ENCODE data around the gene IGFLR1. TPM values are rescaled to one million over a fixed set of nuclear protein-coding genes. Genes with fewer than 3 reads are reported as not detected.

IGFLR1 gene
- total and polyA plus RNA-seq, 2 of the 4 experiments (the other 2 are of a cell fraction), result 0.72 to 2.7 TPM

DNA sequence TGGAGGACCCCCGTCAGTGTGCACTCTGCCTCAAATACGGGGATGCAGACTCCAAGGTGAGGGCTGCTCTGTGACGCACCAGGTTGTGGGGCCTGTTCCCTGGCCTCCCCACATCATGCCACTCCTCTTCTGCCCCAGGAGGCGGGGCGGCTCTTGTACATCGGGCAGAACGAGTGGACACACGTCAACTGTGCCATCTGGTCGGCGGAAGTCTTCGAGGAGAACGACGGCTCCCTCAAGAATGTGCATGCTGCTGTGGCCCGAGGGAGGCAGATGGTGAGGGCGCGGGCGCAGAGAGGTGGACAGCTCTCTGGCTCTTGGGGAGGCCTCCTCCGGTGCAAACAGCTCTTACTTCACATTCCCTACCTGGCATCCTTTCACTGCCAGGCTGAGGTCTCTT lies 13.2 kb downstream of the IGFLR1 start:
- no peak overlapping the region for H3K4ac ChIP-seq (ENCODE audit: low read depth, low read length)
- H3K27me3 ChIP-seq (ENCODE audit: control insufficient read depth, insufficient read depth, low read length), result no peaks in the 10 kb centered on the region
- no peak overlapping the region for H2BK5ac ChIP-seq (ENCODE audit: low read depth, low read length, poor library complexity, severe bottlenecking)
- no peak overlapping the region for H2AFZ ChIP-seq (replicated peaks; ENCODE audit: low read length, poor library complexity)
- H3K9me3 ChIP-seq (ENCODE audit: control insufficient read depth, insufficient read depth, low read length), result no peaks in the 10 kb centered on the region
- WGBS, 2 experiments (ENCODE audit: extremely low coverage in 2 of 2, insufficient read length in 1 of 2), result no CpG with 5 or more reads among the region's 18 CpGs
- no TSS peak for BruUV-seq (replicated peaks)
- no peak overlapping the region for H3K4me2 ChIP-seq (ENCODE audit: low read depth, low read length)
- peaks cover 4 to 11% of the 10 kb centered on the region in 2 experiments for H3K79me1 ChIP-seq (ENCODE audit: low read depth in 1 of 2, low read length in 2 of 2)
- no peak overlapping the region for H4K91ac ChIP-seq (ENCODE audit: insufficient read depth, low read depth, low read length)
- peaks cover 14% of the 10 kb centered on the region for H4K20me1 ChIP-seq (ENCODE audit: insufficient read depth, low read length)
- H3K9me1 ChIP-seq (ENCODE audit: insufficient read depth, low read length), result no peaks in the 10 kb centered on the region
- H3K56ac ChIP-seq (ENCODE audit: extremely low read depth, insufficient read depth, low read length), result no peak overlapping the region
- POLR2A ChIA-PET (ENCODE audit: unreplicated experiment), result no interaction called here
- H2BK20ac ChIP-seq (ENCODE audit: low read depth, low read length), result no peak overlapping the region
- no peak overlapping the region for H3K4me3 ChIP-seq (ENCODE audit: insufficient read depth, low read depth, low read length)
- H4K8ac ChIP-seq (ENCODE audit: low read depth in 2 of 2, low read length in 2 of 2), result no peak overlapping the region
- H2BK15ac ChIP-seq (ENCODE audit: low read depth, low read length), result no peak overlapping the region
- TF ChIP-seq RFX5 (IDR thresholded peaks at IDR 0.05; ENCODE audit: low read depth, low read length) (no peak), POLR2A (IDR thresholded peaks at IDR 0.05; ENCODE audit: low read depth, low read length) (no peak), MXI1 (IDR thresholded peaks at IDR 0.05; ENCODE audit: borderline replicate concordance, low read depth, low read length) (no peak), CHD1 (IDR thresholded peaks at IDR 0.05; ENCODE audit: low read depth, low read length) (no peak)
- TF ChIP-seq, protein P1, sequence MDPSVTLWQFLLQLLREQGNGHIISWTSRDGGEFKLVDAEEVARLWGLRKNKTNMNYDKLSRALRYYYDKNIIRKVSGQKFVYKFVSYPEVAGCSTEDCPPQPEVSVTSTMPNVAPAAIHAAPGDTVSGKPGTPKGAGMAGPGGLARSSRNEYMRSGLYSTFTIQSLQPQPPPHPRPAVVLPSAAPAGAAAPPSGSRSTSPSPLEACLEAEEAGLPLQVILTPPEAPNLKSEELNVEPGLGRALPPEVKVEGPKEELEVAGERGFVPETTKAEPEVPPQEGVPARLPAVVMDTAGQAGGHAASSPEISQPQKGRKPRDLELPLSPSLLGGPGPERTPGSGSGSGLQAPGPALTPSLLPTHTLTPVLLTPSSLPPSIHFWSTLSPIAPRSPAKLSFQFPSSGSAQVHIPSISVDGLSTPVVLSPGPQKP (IDR thresholded peaks at IDR 0.05; ENCODE audit: borderline replicate concordance, low read depth, low read length), result no peak
- TF ChIP-seq, protein P2, sequence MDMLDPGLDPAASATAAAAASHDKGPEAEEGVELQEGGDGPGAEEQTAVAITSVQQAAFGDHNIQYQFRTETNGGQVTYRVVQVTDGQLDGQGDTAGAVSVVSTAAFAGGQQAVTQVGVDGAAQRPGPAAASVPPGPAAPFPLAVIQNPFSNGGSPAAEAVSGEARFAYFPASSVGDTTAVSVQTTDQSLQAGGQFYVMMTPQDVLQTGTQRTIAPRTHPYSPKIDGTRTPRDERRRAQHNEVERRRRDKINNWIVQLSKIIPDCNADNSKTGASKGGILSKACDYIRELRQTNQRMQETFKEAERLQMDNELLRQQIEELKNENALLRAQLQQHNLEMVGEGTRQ (IDR thresholded peaks at IDR 0.05; ENCODE audit: low read depth, low read length), result no peak
- no peak overlapping the region for H3K23ac ChIP-seq (ENCODE audit: low read depth, low read length)
- H3K9ac ChIP-seq (ENCODE audit: low read depth, low read length), result no peak overlapping the region
- in situ Hi-C loops (cut with MboI; ENCODE audit: low sequenced_read_pairs), result no loop called here
- H2AK9ac ChIP-seq (replicated peaks; ENCODE audit: low read depth, low read length, poor library complexity), result no peak overlapping the region
- no peak overlapping the region for H2AK5ac ChIP-seq (ENCODE audit: low read depth, low read length)
- H3K36me3 ChIP-seq (ENCODE audit: control insufficient read depth, insufficient read depth, low read length), result peaks cover 94% of the 10 kb centered on the region
- H4K5ac ChIP-seq (ENCODE audit: low read depth, low read length), result no peak overlapping the region
- DNase-seq, result no peak
- no peaks in the 10 kb centered on the region for H3K4me1 ChIP-seq (ENCODE audit: control insufficient read depth, insufficient read depth, low read length)
- no peak for ATAC-seq (ENCODE audit: low read depth)
- no peak overlapping the region for H2BK120ac ChIP-seq (ENCODE audit: low read depth, low read length)
- intact Hi-C loops (cut with micrococcal nuclease), result no loop called here
- no peak overlapping the region for H3K27ac ChIP-seq (ENCODE audit: insufficient read depth, low read length)
- no peak overlapping the region for H3K14ac ChIP-seq (replicated peaks; ENCODE audit: low read depth, low read length)
- CTCF ChIA-PET, result no interaction called here
- dilution Hi-C loops (cut with HindIII; ENCODE audit: low sequenced_read_pairs, unreplicated experiment), result no loop called here
- no peak overlapping the region for H3K18ac ChIP-seq (ENCODE audit: low read depth, low read length)
